ENCODE data around the gene ARMC5. TPM values are rescaled to one million over a fixed set of nuclear protein-coding genes. Genes with fewer than 3 reads are reported as not detected.
A peak's percentile ranks its signal among the peaks of the same experiment; 100 is the strongest.

Gene ARMC5
- total and polyA plus RNA-seq, 9 of the 15 experiments (the other 6 are each of a cell fraction or from before 2014, with no cell fraction given), result 0.11 to 13.5 (median 2.1) TPM

DNA sequence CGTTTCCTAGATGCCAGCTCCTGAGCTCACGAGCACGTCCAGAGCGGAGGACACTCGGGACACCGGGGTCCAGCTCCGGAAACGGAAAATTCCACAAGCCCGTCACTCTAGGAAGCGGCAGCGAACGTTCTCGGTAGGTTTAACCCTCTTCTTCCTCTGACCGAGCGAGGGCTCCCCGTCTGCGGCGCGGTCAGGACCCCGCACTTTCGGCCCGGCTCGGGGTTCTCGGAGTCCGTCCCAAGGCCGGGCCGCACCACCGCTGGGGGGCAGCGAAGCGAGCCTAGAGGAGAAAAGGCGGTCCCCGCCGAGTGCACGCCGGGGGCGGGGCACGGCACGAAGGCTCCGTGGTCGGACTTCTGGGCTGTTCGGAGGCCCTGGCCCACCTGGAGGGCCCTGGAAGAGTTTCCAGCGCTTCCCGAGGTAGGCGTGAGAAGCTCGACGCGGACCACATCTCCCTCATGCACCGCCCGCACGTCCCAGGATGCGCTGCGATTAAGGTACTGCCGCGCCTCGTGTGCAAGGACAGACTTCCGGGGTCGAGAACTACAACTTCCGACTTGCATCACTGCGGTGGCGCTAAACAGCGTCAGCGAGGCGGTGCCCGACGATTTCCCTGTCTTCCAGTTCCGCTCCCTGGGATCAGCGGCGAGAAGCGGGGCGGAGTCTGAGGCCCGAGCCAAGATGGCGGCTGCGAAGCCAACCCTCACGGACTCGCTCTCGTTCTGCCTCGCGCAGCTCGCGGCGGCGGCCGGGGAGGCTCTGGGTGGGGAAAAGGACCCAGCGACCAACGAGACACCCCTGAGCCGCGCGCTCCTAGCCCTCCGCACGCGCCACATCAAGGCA is at the start of gene ARMC5 (continued):
- TF ChIP-seq HOXB6 (CRISPR knock-in tag; IDR thresholded peaks at IDR 0.05; ENCODE audit: borderline replicate concordance) (no peak), KHSRP (IDR thresholded peaks at IDR 0.05) (no peak), ZNF57 (CRISPR knock-in tag; IDR thresholded peaks at IDR 0.05) (peak; percentile 58; the same call in 1 of the 2 replicates), NFE2 (IDR thresholded peaks at IDR 0.05; ENCODE audit: low read depth) (no peak), BDP1 (IDR thresholded peaks at IDR 0.05; ENCODE audit: insufficient read depth, insufficient read length) (no peak), SMARCE1 (IDR thresholded peaks at IDR 0.05) (no peak), ADNP (tag; IDR thresholded peaks at IDR 0.05) (no peak)
- TF ChIP-seq, protein P1, sequence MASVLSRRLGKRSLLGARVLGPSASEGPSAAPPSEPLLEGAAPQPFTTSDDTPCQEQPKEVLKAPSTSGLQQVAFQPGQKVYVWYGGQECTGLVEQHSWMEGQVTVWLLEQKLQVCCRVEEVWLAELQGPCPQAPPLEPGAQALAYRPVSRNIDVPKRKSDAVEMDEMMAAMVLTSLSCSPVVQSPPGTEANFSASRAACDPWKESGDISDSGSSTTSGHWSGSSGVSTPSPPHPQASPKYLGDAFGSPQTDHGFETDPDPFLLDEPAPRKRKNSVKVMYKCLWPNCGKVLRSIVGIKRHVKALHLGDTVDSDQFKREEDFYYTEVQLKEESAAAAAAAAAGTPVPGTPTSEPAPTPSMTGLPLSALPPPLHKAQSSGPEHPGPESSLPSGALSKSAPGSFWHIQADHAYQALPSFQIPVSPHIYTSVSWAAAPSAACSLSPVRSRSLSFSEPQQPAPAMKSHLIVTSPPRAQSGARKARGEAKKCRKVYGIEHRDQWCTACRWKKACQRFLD (CRISPR knock-in tag; IDR thresholded peaks at IDR 0.05), result no peak
- TF ChIP-seq, protein P2, sequence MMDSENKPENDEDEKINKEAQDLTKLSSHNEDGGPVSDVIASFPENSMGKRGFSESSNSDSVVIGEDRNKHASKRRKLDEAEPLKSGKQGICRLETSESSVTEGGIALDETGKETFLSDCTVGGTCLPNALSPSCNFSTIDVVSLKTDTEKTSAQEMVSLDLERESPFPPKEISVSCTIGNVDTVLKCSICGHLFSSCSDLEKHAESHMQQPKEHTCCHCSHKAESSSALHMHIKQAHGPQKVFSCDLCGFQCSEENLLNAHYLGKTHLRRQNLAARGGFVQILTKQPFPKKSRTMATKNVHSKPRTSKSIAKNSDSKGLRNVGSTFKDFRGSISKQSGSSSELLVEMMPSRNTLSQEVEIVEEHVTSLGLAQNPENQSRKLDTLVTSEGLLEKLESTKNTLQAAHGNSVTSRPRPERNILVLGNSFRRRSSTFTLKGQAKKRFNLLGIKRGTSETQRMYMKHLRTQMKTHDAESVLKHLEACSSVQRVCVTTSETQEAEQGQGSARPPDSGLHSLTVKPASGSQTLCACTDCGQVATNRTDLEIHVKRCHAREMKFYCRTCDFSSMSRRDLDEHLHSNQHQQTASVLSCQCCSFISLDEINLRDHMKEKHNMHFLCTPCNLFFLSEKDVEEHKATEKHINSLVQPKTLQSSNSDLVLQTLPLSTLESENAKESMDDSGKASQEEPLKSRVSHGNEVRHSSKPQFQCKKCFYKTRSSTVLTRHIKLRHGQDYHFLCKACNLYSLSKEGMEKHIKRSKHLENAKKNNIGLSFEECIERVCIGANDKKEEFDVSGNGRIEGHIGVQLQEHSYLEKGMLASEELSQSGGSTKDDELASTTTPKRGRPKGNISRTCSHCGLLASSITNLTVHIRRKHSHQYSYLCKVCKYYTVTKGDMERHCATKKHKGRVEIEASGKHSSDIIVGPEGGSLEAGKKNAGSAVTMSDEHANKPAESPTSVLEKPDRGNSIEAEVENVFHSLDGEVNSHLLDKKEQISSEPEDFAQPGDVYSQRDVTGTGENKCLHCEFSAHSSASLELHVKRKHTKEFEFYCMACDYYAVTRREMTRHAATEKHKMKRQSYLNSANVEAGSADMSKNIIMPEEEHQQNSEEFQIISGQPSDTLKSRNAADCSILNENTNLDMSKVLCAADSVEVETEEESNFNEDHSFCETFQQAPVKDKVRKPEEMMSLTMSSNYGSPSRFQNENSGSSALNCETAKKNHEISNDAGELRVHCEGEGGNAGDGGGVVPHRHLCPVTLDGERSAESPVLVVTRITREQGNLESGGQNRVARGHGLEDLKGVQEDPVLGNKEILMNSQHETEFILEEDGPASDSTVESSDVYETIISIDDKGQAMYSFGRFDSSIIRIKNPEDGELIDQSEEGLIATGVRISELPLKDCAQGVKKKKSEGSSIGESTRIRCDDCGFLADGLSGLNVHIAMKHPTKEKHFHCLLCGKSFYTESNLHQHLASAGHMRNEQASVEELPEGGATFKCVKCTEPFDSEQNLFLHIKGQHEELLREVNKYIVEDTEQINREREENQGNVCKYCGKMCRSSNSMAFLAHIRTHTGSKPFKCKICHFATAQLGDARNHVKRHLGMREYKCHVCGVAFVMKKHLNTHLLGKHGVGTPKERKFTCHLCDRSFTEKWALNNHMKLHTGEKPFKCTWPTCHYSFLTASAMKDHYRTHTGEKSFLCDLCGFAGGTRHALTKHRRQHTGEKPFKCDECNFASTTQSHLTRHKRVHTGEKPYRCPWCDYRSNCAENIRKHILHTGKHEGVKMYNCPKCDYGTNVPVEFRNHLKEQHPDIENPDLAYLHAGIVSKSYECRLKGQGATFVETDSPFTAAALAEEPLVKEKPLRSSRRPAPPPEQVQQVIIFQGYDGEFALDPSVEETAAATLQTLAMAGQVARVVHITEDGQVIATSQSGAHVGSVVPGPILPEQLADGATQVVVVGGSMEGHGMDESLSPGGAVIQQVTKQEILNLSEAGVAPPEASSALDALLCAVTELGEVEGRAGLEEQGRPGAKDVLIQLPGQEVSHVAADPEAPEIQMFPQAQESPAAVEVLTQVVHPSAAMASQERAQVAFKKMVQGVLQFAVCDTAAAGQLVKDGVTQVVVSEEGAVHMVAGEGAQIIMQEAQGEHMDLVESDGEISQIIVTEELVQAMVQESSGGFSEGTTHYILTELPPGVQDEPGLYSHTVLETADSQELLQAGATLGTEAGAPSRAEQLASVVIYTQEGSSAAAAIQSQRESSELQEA (IDR thresholded peaks at IDR 0.05; ENCODE audit: low read depth), result peak; percentile 89
- TF ChIP-seq, protein P3, sequence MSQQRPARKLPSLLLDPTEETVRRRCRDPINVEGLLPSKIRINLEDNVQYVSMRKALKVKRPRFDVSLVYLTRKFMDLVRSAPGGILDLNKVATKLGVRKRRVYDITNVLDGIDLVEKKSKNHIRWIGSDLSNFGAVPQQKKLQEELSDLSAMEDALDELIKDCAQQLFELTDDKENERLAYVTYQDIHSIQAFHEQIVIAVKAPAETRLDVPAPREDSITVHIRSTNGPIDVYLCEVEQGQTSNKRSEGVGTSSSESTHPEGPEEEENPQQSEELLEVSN (IDR thresholded peaks at IDR 0.05; ENCODE audit: borderline replicate concordance in 1 of 2, extremely low read depth in 1 of 2, insufficient read depth in 1 of 2, insufficient read length in 1 of 2, low read depth in 1 of 2, low read length in 1 of 2, poor library complexity in 1 of 2, severe bottlenecking in 1 of 2), result peak; percentile 86 to 87
- TF ChIP-seq, protein P4, sequence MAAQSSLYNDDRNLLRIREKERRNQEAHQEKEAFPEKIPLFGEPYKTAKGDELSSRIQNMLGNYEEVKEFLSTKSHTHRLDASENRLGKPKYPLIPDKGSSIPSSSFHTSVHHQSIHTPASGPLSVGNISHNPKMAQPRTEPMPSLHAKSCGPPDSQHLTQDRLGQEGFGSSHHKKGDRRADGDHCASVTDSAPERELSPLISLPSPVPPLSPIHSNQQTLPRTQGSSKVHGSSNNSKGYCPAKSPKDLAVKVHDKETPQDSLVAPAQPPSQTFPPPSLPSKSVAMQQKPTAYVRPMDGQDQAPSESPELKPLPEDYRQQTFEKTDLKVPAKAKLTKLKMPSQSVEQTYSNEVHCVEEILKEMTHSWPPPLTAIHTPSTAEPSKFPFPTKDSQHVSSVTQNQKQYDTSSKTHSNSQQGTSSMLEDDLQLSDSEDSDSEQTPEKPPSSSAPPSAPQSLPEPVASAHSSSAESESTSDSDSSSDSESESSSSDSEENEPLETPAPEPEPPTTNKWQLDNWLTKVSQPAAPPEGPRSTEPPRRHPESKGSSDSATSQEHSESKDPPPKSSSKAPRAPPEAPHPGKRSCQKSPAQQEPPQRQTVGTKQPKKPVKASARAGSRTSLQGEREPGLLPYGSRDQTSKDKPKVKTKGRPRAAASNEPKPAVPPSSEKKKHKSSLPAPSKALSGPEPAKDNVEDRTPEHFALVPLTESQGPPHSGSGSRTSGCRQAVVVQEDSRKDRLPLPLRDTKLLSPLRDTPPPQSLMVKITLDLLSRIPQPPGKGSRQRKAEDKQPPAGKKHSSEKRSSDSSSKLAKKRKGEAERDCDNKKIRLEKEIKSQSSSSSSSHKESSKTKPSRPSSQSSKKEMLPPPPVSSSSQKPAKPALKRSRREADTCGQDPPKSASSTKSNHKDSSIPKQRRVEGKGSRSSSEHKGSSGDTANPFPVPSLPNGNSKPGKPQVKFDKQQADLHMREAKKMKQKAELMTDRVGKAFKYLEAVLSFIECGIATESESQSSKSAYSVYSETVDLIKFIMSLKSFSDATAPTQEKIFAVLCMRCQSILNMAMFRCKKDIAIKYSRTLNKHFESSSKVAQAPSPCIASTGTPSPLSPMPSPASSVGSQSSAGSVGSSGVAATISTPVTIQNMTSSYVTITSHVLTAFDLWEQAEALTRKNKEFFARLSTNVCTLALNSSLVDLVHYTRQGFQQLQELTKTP (IDR thresholded peaks at IDR 0.05; ENCODE audit: low read depth in 1 of 2, partially characterized antibody in 2 of 2), result peak in 1 of 2 experiments; percentile 88
